ENCODE data around the gene TRAF4. TPM values are rescaled to one million over a fixed set of nuclear protein-coding genes. Genes with fewer than 3 reads are reported as not detected.

The TRAF4 gene
- total and polyA plus RNA-seq, 9 of the 15 experiments (the other 6 are each of a cell fraction or from before 2014, with no cell fraction given): 2.4 to 147 (median 72.4) TPM

GRCh38 chr17:28717578-28718332, 26.1 kb upstream of the TRAF4 start, which contains the start of gene RAB34:
TSS of gene RAB34 (minus strand) at chr17:28717868. CDS start at chr17:28717266, 602 bp downstream.
- Histone ChIP-seq H3K9me3 (replicated peaks; ENCODE audit: control insufficient read depth, insufficient read depth, low read depth, low read length) (no peaks in the 10 kb centered on the region), H3K4me3 (no peak within 1 kb of the TSS), H3K4me1 (replicated peaks in 1 of 2; ENCODE audit: control insufficient read depth in 2 of 2, insufficient read depth in 2 of 2, low read length in 2 of 2) (peaks cover 25 to 35% of the 10 kb centered on the region in 2 experiments), H4K20me1 (replicated peaks; ENCODE audit: control insufficient read depth, insufficient read depth, low read length) (peaks cover 23% of the 10 kb centered on the region), H3K79me2 (ENCODE audit: control insufficient read depth, insufficient read depth, low read length) (peaks cover 39% of the 10 kb centered on the region), H3K27ac (ENCODE audit: extremely low read depth, low read depth, low read length) (no peak within 1 kb of the TSS), H3K36me3 (ENCODE audit: control insufficient read depth, insufficient read depth, low read length) (peaks cover 27% of the 10 kb centered on the region), H3K4me2 (ENCODE audit: insufficient read depth, low read length) (0 out of 2 replicates have a peak within 1 kb of the TSS, but pooled peaks have one; percentile 96), H3K9me1 (ENCODE audit: control insufficient read depth, insufficient read depth, low read length) (no peaks in the 10 kb centered on the region), H2AFZ (ENCODE audit: low read depth, low read length) (no peak within 1 kb of the TSS), H3K27me3 (ENCODE audit: control insufficient read depth in 2 of 2, insufficient read depth in 2 of 2, low read length in 2 of 2) (0 out of 5 replicates have a peak, but pooled peaks cover 0 to 11% of the 10 kb centered on the region in 2 experiments), H3K9ac (ENCODE audit: insufficient read depth in 1 of 2, low read depth in 2 of 2, low read length in 2 of 2) (peak within 1 kb of the TSS in 1 of 2 experiments; percentile 31; a peak in 2 of 4 replicates)
- no peak for ATAC-seq
- no TSS peak for BruUV-seq (replicated peaks)
- in situ Hi-C loops (cut with MboI) (no loop called here), intact Hi-C loops (cut with micrococcal nuclease) (loop anchor here (2.0 kb wide), 1 partner anchor 71 kb away; no protein-coding TSS in a partner anchor)
- WGBS (ENCODE audit: insufficient coverage, low coverage, missing lambda C conversion rate): 76% methylated on average over 25 of the region's 60 CpGs
- ChIA-PET POLR2A (no interaction called here), CTCF (ENCODE audit: low intra/inter-chr PET ratio) (no interaction called here)
- DNase-seq (ENCODE audit: extremely low read depth in 1 of 4, low spot score in 3 of 4): no peak
- no peak for FAIRE-seq
- peak; percentile 29 for TF ChIP-seq PCBP1 (IDR thresholded peaks at IDR 0.05; ENCODE audit: low read depth, low read length, poor library complexity, severe bottlenecking)
- no peak for TF ChIP-seq SRSF7 (optimal IDR thresholded peaks at IDR 0.05; ENCODE audit: low read depth, low read length)
- TF ChIP-seq PHTF2 (CRISPR knock-in tag; IDR thresholded peaks at IDR 0.05): no peak
- TF ChIP-seq POLR3G (IDR thresholded peaks at IDR 0.05; ENCODE audit: extremely low read depth, insufficient read length, insufficient replicate concordance): no peak
- TF ChIP-seq CREB1 (IDR thresholded peaks at IDR 0.05): no peak
- no peak for TF ChIP-seq CREB1 (CRISPR knock-in tag; IDR thresholded peaks at IDR 0.05)
- TF ChIP-seq IRF2 (CRISPR knock-in tag; IDR thresholded peaks at IDR 0.05): no peak
- no peak for TF ChIP-seq KLF16 (IDR thresholded peaks at IDR 0.05)
- TF ChIP-seq NFE2 (IDR thresholded peaks at IDR 0.05; ENCODE audit: low read depth): no peak
- no peak for TF ChIP-seq ZNF76 (CRISPR knock-in tag; IDR thresholded peaks at IDR 0.05; ENCODE audit: borderline replicate concordance)
- TF ChIP-seq GTF2F1 (IDR thresholded peaks at IDR 0.05; ENCODE audit: low read depth, low read length): no peak
- TF ChIP-seq DIDO1 (tag; IDR thresholded peaks at IDR 0.05; ENCODE audit: low read depth): no peak
- no peak for TF ChIP-seq ZFPM2 (CRISPR knock-in tag; IDR thresholded peaks at IDR 0.05)
- TF ChIP-seq MLLT1 (IDR thresholded peaks at IDR 0.05): no peak
- no peak for TF ChIP-seq SMAD2 (IDR thresholded peaks at IDR 0.05; ENCODE audit: low read depth, low read length)
- no peak for TF ChIP-seq MXI1 (IDR thresholded peaks at IDR 0.05; ENCODE audit: low read depth, low read length)
- TF ChIP-seq USF1 (CRISPR knock-in tag; IDR thresholded peaks at IDR 0.05): no peak
- no peak for TF ChIP-seq ZNF668 (CRISPR knock-in tag; IDR thresholded peaks at IDR 0.05)
- peak; percentile 6 for TF ChIP-seq FIP1L1 (IDR thresholded peaks at IDR 0.05; ENCODE audit: low read depth, low read length, poor library complexity, severe bottlenecking)
- TF ChIP-seq TSC22D4 (tag; IDR thresholded peaks at IDR 0.05): no peak
- TF ChIP-seq ERF (CRISPR knock-in tag; IDR thresholded peaks at IDR 0.05): no peak
- no peak for TF ChIP-seq SNRNP70 (optimal IDR thresholded peaks at IDR 0.05; ENCODE audit: low read depth, low read length)
- no peak for TF ChIP-seq ZNF764 (CRISPR knock-in tag; IDR thresholded peaks at IDR 0.05; ENCODE audit: low read depth)
- no peak for TF ChIP-seq SNIP1 (IDR thresholded peaks at IDR 0.05; ENCODE audit: low read depth)

All from K562 (cell line).